KMS-11 (cell line): ENCODE results near the gene PLOD2.

Experiments used
- H2AFZ ChIP-seq: fragments of 200-600 bp; sonication (generic); 2 replicates; pipeline ENCODE4 v1.6.1; 2016; ENCODE audit warnings: antibody characterized with exemption, mixed run types, low read depth
- H3K27ac ChIP-seq: fragments of 200-600 bp; sonication (generic); 2 replicates; pipeline ENCODE4 v1.6.1; 2016; ENCODE audit warnings: mild to moderate bottlenecking, mixed run types
- H3K27me3 ChIP-seq: fragments of 200-600 bp; sonication (generic); 2 replicates; pipeline ENCODE4 v1.6.1; 2017; ENCODE audit warnings: mild to moderate bottlenecking, low read depth, mixed run types, moderate library complexity; ENCODE audit not compliant: insufficient read depth
- H3K36me3 ChIP-seq: fragments of 200-600 bp; sonication (generic); 2 replicates; pipeline ENCODE4 v1.6.1; 2017; ENCODE audit warnings: mild to moderate bottlenecking, mixed run types; ENCODE audit not compliant: insufficient read depth
- H3K4me1 ChIP-seq: fragments of 200-600 bp; sonication (generic); 2 replicates; pipeline ENCODE4 v1.6.1; 2016; ENCODE audit warnings: mild to moderate bottlenecking, low read depth, mixed run types; ENCODE audit not compliant: poor library complexity, severe bottlenecking
- H3K4me2 ChIP-seq: fragments of 200-600 bp; sonication (generic); 2 replicates; pipeline ENCODE4 v1.7.0; 2016; ENCODE audit warnings: mild to moderate bottlenecking, mixed run types
- H3K4me3 ChIP-seq: fragments of 200-600 bp; sonication (generic); IDR thresholded peaks from 2 replicates; pipeline ENCODE4 v1.6.1; 2017; ENCODE audit warnings: low read depth, low read length, mixed read lengths; ENCODE audit not compliant: insufficient read depth
- H3K79me2 ChIP-seq: fragments of 200-600 bp; sonication (generic); 2 replicates; pipeline ENCODE4 v1.6.1; 2016; ENCODE audit warnings: low read depth, mixed run types; ENCODE audit not compliant: insufficient read depth
- H3K9ac ChIP-seq: fragments of 200-600 bp; sonication (generic); 2 replicates; pipeline ENCODE4 v1.6.1; 2016; ENCODE audit warnings: mild to moderate bottlenecking, mixed run types
- H4K20me1 ChIP-seq: fragments of 200-600 bp; sonication (generic); 2 replicates; pipeline ENCODE4 v1.6.1; 2016; ENCODE audit warnings: mild to moderate bottlenecking, mixed run types; ENCODE audit not compliant: insufficient read depth
- TF ChIP-seq, protein P1 (sequence below): fragments of 200-600 bp; sonication (generic); conservative IDR thresholded peaks from 2 replicates; pipeline ENCODE4 v1.6.1; 2017; ENCODE audit warnings: low read depth, mild to moderate bottlenecking, antibody characterized with exemption, low read length, moderate library complexity, mixed read lengths

Gene PLOD2

DNA sequence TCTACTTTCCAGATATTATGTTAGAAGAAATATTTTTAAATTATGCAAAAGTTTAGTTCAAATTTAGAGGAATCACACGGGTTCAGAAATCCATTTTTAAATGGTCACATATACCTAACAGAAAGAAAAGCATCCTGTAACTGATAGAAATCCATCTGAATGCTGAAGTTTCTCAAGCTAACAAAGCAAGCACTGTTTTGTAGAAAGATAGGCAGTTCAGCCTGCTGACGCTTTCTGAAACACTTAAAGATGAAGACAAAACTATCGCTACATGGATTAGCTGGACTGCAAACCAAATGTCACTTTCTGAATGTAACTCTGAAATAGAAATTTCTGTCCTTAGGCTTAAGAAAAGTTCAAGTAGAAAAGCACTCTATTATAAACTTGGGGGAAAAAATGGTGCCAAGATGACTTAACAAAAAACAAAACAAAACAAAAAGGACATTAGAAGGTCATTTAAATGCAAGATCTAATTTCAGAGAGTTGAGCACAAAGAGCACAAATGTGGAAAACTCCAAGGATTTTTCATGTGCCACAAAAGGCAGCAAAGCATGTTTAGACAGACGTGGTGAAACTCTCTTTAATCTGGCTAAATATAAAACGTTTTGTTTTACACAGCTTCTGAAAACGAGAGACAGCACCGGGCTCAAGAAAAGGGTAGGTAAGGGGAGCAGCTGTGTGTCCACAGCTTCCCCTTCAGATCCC is 1.2 kb downstream of the PLOD2 start:
- Histone ChIP-seq H3K4me2 (peak overlapping the region; percentile 19), H3K4me3 (peak overlapping the region; percentile 48), H3K79me2 (no peaks in the 10 kb centered on the region), H4K20me1 (no peaks in the 10 kb centered on the region), H3K36me3 (no peaks in the 10 kb centered on the region), H3K9ac (peak overlapping the region; percentile 55; the same call in 1 of the 2 replicates), H2AFZ (peak overlapping the region; percentile 56; the same call in 1 of the 2 replicates), H3K4me1 (peaks cover 5% of the 10 kb centered on the region), H3K27ac (peak overlapping the region; percentile 28; the same call in 1 of the 2 replicates), H3K27me3 (no peaks in the 10 kb centered on the region)
- TF ChIP-seq, protein P1, sequence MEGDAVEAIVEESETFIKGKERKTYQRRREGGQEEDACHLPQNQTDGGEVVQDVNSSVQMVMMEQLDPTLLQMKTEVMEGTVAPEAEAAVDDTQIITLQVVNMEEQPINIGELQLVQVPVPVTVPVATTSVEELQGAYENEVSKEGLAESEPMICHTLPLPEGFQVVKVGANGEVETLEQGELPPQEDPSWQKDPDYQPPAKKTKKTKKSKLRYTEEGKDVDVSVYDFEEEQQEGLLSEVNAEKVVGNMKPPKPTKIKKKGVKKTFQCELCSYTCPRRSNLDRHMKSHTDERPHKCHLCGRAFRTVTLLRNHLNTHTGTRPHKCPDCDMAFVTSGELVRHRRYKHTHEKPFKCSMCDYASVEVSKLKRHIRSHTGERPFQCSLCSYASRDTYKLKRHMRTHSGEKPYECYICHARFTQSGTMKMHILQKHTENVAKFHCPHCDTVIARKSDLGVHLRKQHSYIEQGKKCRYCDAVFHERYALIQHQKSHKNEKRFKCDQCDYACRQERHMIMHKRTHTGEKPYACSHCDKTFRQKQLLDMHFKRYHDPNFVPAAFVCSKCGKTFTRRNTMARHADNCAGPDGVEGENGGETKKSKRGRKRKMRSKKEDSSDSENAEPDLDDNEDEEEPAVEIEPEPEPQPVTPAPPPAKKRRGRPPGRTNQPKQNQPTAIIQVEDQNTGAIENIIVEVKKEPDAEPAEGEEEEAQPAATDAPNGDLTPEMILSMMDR, result peak; percentile 43

DNA sequence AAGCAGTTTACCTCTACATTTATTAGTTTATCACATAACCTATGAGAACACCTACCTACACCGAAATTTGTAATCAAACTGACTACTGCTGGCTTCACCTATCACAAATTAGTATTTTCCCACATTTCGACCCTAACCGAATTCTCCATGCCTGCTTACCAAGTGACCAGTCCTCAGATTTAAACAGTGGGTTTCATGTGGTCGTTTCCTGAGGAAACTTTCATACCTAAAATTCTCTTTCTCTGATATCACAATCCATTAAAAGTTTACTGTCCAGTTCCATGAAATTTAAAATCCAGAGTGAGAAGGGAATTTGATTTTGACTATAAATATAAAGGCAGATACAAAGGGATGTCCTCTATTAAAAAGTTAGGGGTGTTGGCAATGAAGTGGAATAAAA is 1.9 kb downstream of the PLOD2 start:
- Histone ChIP-seq H4K20me1 (no peaks in the 10 kb centered on the region), H3K27ac (no peak overlapping the region), H2AFZ (no peak overlapping the region), H3K36me3 (no peaks in the 10 kb centered on the region), H3K4me1 (peaks cover 5% of the 10 kb centered on the region), H3K4me3 (no peak overlapping the region), H3K4me2 (no peak overlapping the region; the same call in 1 of the 2 replicates), H3K27me3 (no peaks in the 10 kb centered on the region), H3K79me2 (no peaks in the 10 kb centered on the region), H3K9ac (no peak overlapping the region)
- TF ChIP-seq, protein P1, result no peak

DNA sequence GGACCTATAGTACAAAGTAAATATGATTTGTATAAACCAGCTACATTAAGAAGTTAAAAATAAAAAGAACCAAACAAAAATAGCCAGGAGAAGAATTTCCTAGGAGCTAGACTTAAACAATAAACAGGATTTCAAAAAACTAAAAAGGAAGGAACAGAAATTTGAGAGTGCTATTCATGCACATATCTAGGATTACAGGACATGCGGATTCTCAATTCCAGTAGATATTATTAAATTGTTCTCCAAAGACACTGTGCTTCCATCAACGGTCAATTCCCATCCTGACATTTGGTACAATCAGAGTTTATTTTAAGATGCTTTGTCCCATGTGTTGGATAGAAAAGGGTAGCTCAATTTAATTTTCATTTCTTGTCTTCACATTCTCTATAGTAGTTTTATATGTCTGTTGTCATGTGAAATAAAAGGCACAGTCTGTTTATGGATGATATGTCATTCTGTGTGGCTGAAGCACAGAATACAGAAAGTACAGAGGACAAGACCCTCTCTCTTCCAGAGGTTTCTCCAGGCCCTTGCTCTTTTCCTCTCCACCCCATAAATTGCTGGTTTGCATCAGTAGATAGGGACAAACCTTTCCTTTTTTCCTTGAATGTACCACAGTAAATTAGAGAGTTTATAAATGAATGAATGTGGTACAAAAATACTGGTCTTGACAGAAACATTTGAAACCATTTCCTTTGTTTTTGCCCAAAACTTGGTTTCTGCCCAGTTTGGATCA is 3.5 kb downstream of the PLOD2 start:
- Histone ChIP-seq H3K36me3 (no peaks in the 10 kb centered on the region), H3K4me2 (no peak overlapping the region), H3K4me1 (peaks cover 5% of the 10 kb centered on the region), H3K4me3 (no peak overlapping the region), H3K79me2 (no peaks in the 10 kb centered on the region), H2AFZ (no peak overlapping the region), H3K27ac (no peak overlapping the region), H4K20me1 (no peaks in the 10 kb centered on the region), H3K27me3 (no peaks in the 10 kb centered on the region), H3K9ac (no peak overlapping the region)
- TF ChIP-seq, protein P1, result no peak

DNA sequence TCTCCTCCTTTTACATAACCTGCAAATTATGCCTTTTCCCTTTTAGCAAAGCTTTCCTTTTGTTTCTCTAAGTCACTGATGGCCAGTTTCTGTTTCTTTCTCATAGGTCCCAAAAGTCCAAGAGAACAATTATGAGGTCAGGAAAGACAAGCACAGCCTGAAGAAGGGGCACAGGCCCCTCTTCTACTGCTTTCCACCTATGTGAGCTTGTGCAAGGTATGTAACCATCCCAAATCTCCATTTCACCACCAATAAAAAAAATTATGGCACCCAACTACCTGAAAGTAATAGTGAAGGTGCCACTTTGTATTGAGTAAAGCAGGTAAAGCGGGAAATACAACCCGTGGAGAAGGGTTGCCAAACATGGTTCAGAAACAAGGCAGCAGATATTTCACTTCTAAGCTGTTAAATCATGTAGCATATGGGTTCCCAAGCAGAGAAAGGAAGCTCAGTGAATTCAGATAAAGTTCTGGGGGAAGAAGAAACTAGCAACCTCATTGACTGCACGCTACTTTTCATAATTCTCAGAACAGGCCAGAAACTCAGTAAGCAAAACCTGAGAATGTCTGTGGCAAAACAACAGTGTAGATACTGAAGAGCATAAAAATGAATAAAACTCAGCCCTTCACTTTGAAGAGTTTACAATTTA is 4.2 kb downstream of the PLOD2 start:
- no peak overlapping the region for H3K4me3 ChIP-seq
- H3K4me2 ChIP-seq, result no peak overlapping the region
- no peak overlapping the region for H3K27ac ChIP-seq

More for the DNA sequence above, 4.2 kb downstream of the PLOD2 start:
- Histone ChIP-seq H3K27me3 (no peaks in the 10 kb centered on the region), H3K9ac (no peak overlapping the region), H3K4me1 (peaks cover 5% of the 10 kb centered on the region), H4K20me1 (no peaks in the 10 kb centered on the region), H3K36me3 (no peaks in the 10 kb centered on the region), H2AFZ (no peak overlapping the region), H3K79me2 (no peaks in the 10 kb centered on the region)
- TF ChIP-seq, protein P1, result no peak
